Gastrocnemius medialis (tissue), 4 donors: ENCODE measurements around the gene CHAMP1. TPM values are rescaled to one million over a fixed set of nuclear protein-coding genes. Genes with fewer than 3 reads are reported as not detected.

Source experiments
- ATAC-seq, 2 donors: fragments of 150-250 bp; one replicate each; pipeline ENCODE4 v1.9.1; 2016
- DNase-seq, 2 donors: peaks; one replicate each; pipeline ENCODE4 v3.0.0-alpha.2; 2019
- H3K27ac ChIP-seq, 4 donors: fragments of 200-600 bp; sonication (generic); 1 replicate in 1 of 4; 2 replicates in 3 of 4; pipeline ENCODE4 v1.5.1; 2016 to 2018; ENCODE audit warnings: mild to moderate bottlenecking in 2 of 4, moderate library complexity in 1 of 4
- H3K27me3 ChIP-seq, 3 donors: fragments of 200-600 bp; sonication (generic) in 2 of 3; 1 replicate in 1 of 3; 2 replicates in 2 of 3; pipeline versions ENCODE4 v1.5.1 to v1.6.0; 2016 to 2019; ENCODE audit warnings: mild to moderate bottlenecking in 1 of 3, moderate library complexity in 1 of 3
- H3K36me3 ChIP-seq, 2 donors: fragments of 200-600 bp; sonication (generic) in 1 of 2; one replicate each; pipeline ENCODE4 v1.5.1; 2017 to 2018
- H3K4me1 ChIP-seq, 2 donors: fragments of 200-600 bp; sonication (generic) in 1 of 2; one replicate each; pipeline ENCODE4 v1.5.1; 2016 to 2017; ENCODE audit warnings: mild to moderate bottlenecking in 2 of 2
- H3K4me3 ChIP-seq, 4 donors: fragments of 200-600 bp; sonication (generic) in 3 of 4; 1 replicate in 1 of 4; 2 replicates in 3 of 4; pipeline ENCODE4 v1.5.1; 2016 to 2019; ENCODE audit warnings: mild to moderate bottlenecking in 2 of 4
- H3K9me3 ChIP-seq, 3 donors: fragments of 200-600 bp; sonication (generic) in 2 of 3; 1 replicate in 1 of 3; 2 replicates in 2 of 3; pipeline ENCODE4 v1.5.1; 2016 to 2019
- POLR2A ChIP-seq, 2 donors: fragments of 450-650 bp; IDR thresholded peaks; one replicate each; pipeline ENCODE4 v1.6.1; 2017; ENCODE audit warnings: antibody characterized with exemption in 2 of 2, mild to moderate bottlenecking in 2 of 2, moderate library complexity in 2 of 2
- in situ Hi-C, 4 donors: fragments of 200-750 bp; cut with MboI; loops; one replicate each; pipeline versions ENCODE4 v1.15.0 to v1.8.0; 2017; ENCODE audit warnings: low sequenced_read_pairs in 4 of 4
- intact Hi-C: fragments of 100-400 bp; cut with DNase I; formaldehyde crosslinking; loops from one replicate; pipeline ENCODE4 v1.15.1; 2023; ENCODE audit warnings: low total_unique reads
- total RNA-seq, 4 donors: library from RNA; depleted of rRNA; stranded (reverse); fragments of >200 nt; gene quantifications; one replicate each; pipeline versions ENCODE4 v1.1.0 to v1.2.3, GENCODE V29; 2016
- TF ChIP-seq, protein P1 (sequence below), 5 experiments: fragments of 450-650 bp in 3 of 5; fragments of 200-600 bp in 2 of 5; sonication (generic) in 2 of 5; IDR thresholded peaks in 4 of 5; conservative IDR thresholded peaks in 1 of 5; 1 replicate in 4 of 5; 2 replicates in 1 of 5; pipeline ENCODE4 v1.5.1; 2016 to 2019; ENCODE audit warnings: antibody characterized with exemption in 5 of 5, mild to moderate bottlenecking in 3 of 5, moderate library complexity in 3 of 5

Gene CHAMP1
- total RNA-seq, 4 donors from 2014 or later, result 18.2 to 20.3 (median 19.8) TPM

- no peaks in the 10 kb centered on the region for H3K4me1 ChIP-seq
- H3K4me3 ChIP-seq, result no peak overlapping the region
- intact Hi-C loops (no loop called here), in situ Hi-C loops (no loop called here)
- H3K36me3 ChIP-seq, result peaks cover 0 to 69% of the 10 kb centered on the region in 2 donors
- H3K27ac ChIP-seq, result no peak overlapping the region
- H3K27me3 ChIP-seq, result no peaks in the 10 kb centered on the region
- no peak for DNase-seq
- no peaks in the 10 kb centered on the region for H3K9me3 ChIP-seq
- TF ChIP-seq, protein P1, sequence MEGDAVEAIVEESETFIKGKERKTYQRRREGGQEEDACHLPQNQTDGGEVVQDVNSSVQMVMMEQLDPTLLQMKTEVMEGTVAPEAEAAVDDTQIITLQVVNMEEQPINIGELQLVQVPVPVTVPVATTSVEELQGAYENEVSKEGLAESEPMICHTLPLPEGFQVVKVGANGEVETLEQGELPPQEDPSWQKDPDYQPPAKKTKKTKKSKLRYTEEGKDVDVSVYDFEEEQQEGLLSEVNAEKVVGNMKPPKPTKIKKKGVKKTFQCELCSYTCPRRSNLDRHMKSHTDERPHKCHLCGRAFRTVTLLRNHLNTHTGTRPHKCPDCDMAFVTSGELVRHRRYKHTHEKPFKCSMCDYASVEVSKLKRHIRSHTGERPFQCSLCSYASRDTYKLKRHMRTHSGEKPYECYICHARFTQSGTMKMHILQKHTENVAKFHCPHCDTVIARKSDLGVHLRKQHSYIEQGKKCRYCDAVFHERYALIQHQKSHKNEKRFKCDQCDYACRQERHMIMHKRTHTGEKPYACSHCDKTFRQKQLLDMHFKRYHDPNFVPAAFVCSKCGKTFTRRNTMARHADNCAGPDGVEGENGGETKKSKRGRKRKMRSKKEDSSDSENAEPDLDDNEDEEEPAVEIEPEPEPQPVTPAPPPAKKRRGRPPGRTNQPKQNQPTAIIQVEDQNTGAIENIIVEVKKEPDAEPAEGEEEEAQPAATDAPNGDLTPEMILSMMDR (IDR thresholded peaks at IDR 0.05 in 4 of 5, conservative IDR thresholded peaks at IDR 0.05 in 1 of 5), result no peak
- no peak for TF ChIP-seq POLR2A (IDR thresholded peaks at IDR 0.05)
- no peak for ATAC-seq
Observed at GRCh38 chr13:114288157-114288591, 26.1 kb upstream of the CHAMP1 start.

GRCh38 chr13:114296448-114296847 is 17.9 kb upstream of the CHAMP1 start:
- in situ Hi-C loops, result no loop called here
- H3K27me3 ChIP-seq, result no peaks in the 10 kb centered on the region
- H3K9me3 ChIP-seq, result no peaks in the 10 kb centered on the region
- TF ChIP-seq, protein P1 (IDR thresholded peaks at IDR 0.05 in 4 of 5, conservative IDR thresholded peaks at IDR 0.05 in 1 of 5), result no peak
- TF ChIP-seq POLR2A (IDR thresholded peaks at IDR 0.05), result no peak
- H3K27ac ChIP-seq, result no peak overlapping the region
- peaks cover 0 to 41% of the 10 kb centered on the region in 2 donors for H3K36me3 ChIP-seq
- intact Hi-C loops, result no loop called here
- no peaks in the 10 kb centered on the region for H3K4me1 ChIP-seq
- DNase-seq (no peak), ATAC-seq (no peak)
- H3K4me3 ChIP-seq, result no peak overlapping the region

GRCh38 chr13:114296902-114297301 is 17.4 kb upstream of the CHAMP1 start:
- H3K27me3 ChIP-seq, result no peaks in the 10 kb centered on the region
- no peak overlapping the region for H3K4me3 ChIP-seq
- intact Hi-C loops, result no loop called here
- DNase-seq (no peak), ATAC-seq (no peak)
- in situ Hi-C loops, result no loop called here
- peaks cover 0 to 41% of the 10 kb centered on the region in 2 donors for H3K36me3 ChIP-seq
- H3K9me3 ChIP-seq, result no peaks in the 10 kb centered on the region
- H3K27ac ChIP-seq, result no peak overlapping the region
- H3K4me1 ChIP-seq, result no peaks in the 10 kb centered on the region
- no peak for TF ChIP-seq POLR2A (IDR thresholded peaks at IDR 0.05)
- TF ChIP-seq, protein P1 (IDR thresholded peaks at IDR 0.05 in 4 of 5, conservative IDR thresholded peaks at IDR 0.05 in 1 of 5), result no peak

- no peak for TF ChIP-seq POLR2A (IDR thresholded peaks at IDR 0.05)
- TF ChIP-seq, protein P1 (IDR thresholded peaks at IDR 0.05 in 4 of 5, conservative IDR thresholded peaks at IDR 0.05 in 1 of 5), result no peak
- Histone ChIP-seq H3K9me3 (no peaks in the 10 kb centered on the region), H3K4me3 (no peak overlapping the region), H3K27ac (no peak overlapping the region), H3K27me3 (no peaks in the 10 kb centered on the region), H3K36me3 (peaks cover 0 to 49% of the 10 kb centered on the region in 2 donors), H3K4me1 (no peaks in the 10 kb centered on the region)
- ATAC-seq (no peak), DNase-seq (no peak)
- intact Hi-C loops (no loop called here), in situ Hi-C loops (no loop called here)
Observed at GRCh38 chr13:114298866-114299265, 15.4 kb upstream of the CHAMP1 start.
